K562 (cell line): ENCODE results near the gene PGGHG. TPM values are rescaled to one million over a fixed set of nuclear protein-coding genes. Genes with fewer than 3 reads are reported as not detected.
A peak's percentile ranks its signal among the peaks of the same experiment; 100 is the strongest.

Source experiments
- ATF1 ChIP-seq, 2 experiments: fragments of 450-650 bp in 1 of 2; IDR thresholded peaks; 2 replicates each; pipeline ENCODE4 v1.6.1; 2016; ENCODE audit warnings: missing compliant biosample characterization in 1 of 2, missing genetic modification characterization in 1 of 2
- CC2D1A ChIP-seq: fragments of 450-650 bp; IDR thresholded peaks from 2 replicates; pipeline ENCODE4 v1.6.1; 2017; ENCODE audit warnings: mild to moderate bottlenecking
- CHD4 ChIP-seq: fragments of 200-600 bp; sonication (generic); IDR thresholded peaks from 3 replicates; pipeline ENCODE4 v1.6.1; 2012; ENCODE audit warnings: low read depth, mild to moderate bottlenecking, mixed read lengths, low read length, inconsistent platforms; ENCODE audit not compliant: insufficient read depth, insufficient replicate concordance, poor library complexity, severe bottlenecking
- HDAC6 ChIP-seq: IDR thresholded peaks from 2 replicates; pipeline ENCODE4 v1.6.1; 2012; ENCODE audit warnings: low read depth, mild to moderate bottlenecking, control low read depth, inconsistent platforms, low read length, moderate library complexity
- HDGF ChIP-seq: fragments of 450-650 bp; IDR thresholded peaks from 2 replicates; pipeline ENCODE4 v1.6.1; 2016
- ID3 ChIP-seq, 2 experiments: fragments of 250-450 bp in 1 of 2; fragments of 450-650 bp in 1 of 2; sonication (Bioruptor Pico) in 1 of 2; IDR thresholded peaks; 2 replicates each; pipeline versions ENCODE4 v1.6.1 to v1.8.0; 2016 to 2021; ENCODE audit warnings: mild to moderate bottlenecking in 2 of 2, moderate library complexity in 2 of 2, missing compliant biosample characterization in 1 of 2, missing genetic modification characterization in 1 of 2
- JUNB ChIP-seq: fragments of 450-650 bp; formaldehyde crosslinking; conservative IDR thresholded peaks from 2 replicates; pipeline ENCODE4 v1.4.0; 2020; ENCODE audit warnings: mild to moderate bottlenecking
- KLF10 ChIP-seq: fragments of 250-450 bp; sonication (Bioruptor Pico); IDR thresholded peaks from 2 replicates; pipeline ENCODE4 v1.6.1; 2021; ENCODE audit warnings: matching md5 sums
- L3MBTL2 ChIP-seq: fragments of 450-650 bp; IDR thresholded peaks from 2 replicates; pipeline ENCODE4 v1.6.1; 2016; ENCODE audit warnings: mild to moderate bottlenecking, moderate library complexity
- MAX ChIP-seq: sonication (generic); formaldehyde crosslinking; IDR thresholded peaks from 2 replicates; pipeline ENCODE4 v1.9.0; 2022; ENCODE audit warnings: mild to moderate bottlenecking, missing genetic modification reagents
- NBN ChIP-seq: fragments of 450-650 bp; IDR thresholded peaks from 2 replicates; pipeline ENCODE4 v1.6.1; 2016; ENCODE audit warnings: low read depth, mild to moderate bottlenecking
- PCBP2 ChIP-seq: fragments of 200-400 bp; formaldehyde crosslinking; IDR thresholded peaks from 2 replicates; pipeline ENCODE4 v1.6.1; 2018; ENCODE audit warnings: low read length, low read depth, mild to moderate bottlenecking, moderate library complexity; ENCODE audit not compliant: poor library complexity, severe bottlenecking
- PTRF ChIP-seq: fragments of 450-650 bp; IDR thresholded peaks from 2 replicates; pipeline ENCODE4 v1.6.1; 2016; ENCODE audit warnings: mild to moderate bottlenecking, missing genetic modification characterization, missing compliant biosample characterization
- RBBP5 ChIP-seq: fragments of 200-600 bp; sonication (generic); IDR thresholded peaks from 2 replicates; pipeline ENCODE4 v1.6.1; 2012; ENCODE audit warnings: borderline replicate concordance, mild to moderate bottlenecking, low read length, control low read depth, inconsistent platforms; ENCODE audit not compliant: insufficient read depth, poor library complexity, severe bottlenecking
- RBFOX2 ChIP-seq: fragments of 200-400 bp; formaldehyde crosslinking; IDR thresholded peaks from 2 replicates; pipeline ENCODE4 v1.6.1; 2017; ENCODE audit warnings: low read depth, mild to moderate bottlenecking, low read length, moderate library complexity
- RNF2 ChIP-seq: sonication (generic); IDR thresholded peaks from 2 replicates; pipeline ENCODE4 v1.6.1; 2016
- SMAD3 ChIP-seq: fragments of 450-650 bp; formaldehyde crosslinking; conservative IDR thresholded peaks from 2 replicates; pipeline ENCODE4 v1.4.0; 2020; ENCODE audit warnings: mild to moderate bottlenecking
- SNRNP70 ChIP-seq: fragments of 200-400 bp; formaldehyde crosslinking; optimal IDR thresholded peaks from 2 replicates; pipeline ENCODE3; 2017; ENCODE audit warnings: low read depth, low read length
- SUPT5H ChIP-seq: fragments of 450-650 bp; IDR thresholded peaks from 2 replicates; pipeline ENCODE4 v1.6.1; 2016
- TCF7 ChIP-seq: sonication (generic); IDR thresholded peaks from 2 replicates; pipeline ENCODE4 v1.6.1; 2016; ENCODE audit warnings: antibody characterized with exemption, borderline replicate concordance
- TOE1 ChIP-seq, 2 experiments: fragments of 450-650 bp in 1 of 2; sonication (generic) in 1 of 2; formaldehyde crosslinking in 1 of 2; IDR thresholded peaks; 2 replicates each; pipeline versions ENCODE4 v1.7.1 to v1.8.0; 2016 to 2022; ENCODE audit warnings: borderline replicate concordance in 2 of 2, mild to moderate bottlenecking in 2 of 2, antibody characterized with exemption in 1 of 2, inconsistent platforms in 1 of 2, low read depth in 1 of 2, missing genetic modification reagents in 1 of 2, moderate library complexity in 1 of 2
- ZFP36 ChIP-seq: fragments of 150-350 bp; IDR thresholded peaks from 2 replicates; pipeline ENCODE4 v1.6.1; 2018; ENCODE audit warnings: low read length, low read depth; ENCODE audit not compliant: partially characterized antibody
- ZNF444 ChIP-seq: fragments of 250-450 bp; sonication (Bioruptor Pico); IDR thresholded peaks from 2 replicates; pipeline ENCODE4 v1.4.0; 2020; ENCODE audit warnings: mild to moderate bottlenecking, moderate library complexity
- polyA plus RNA-seq, 8 experiments: library from polyadenylated mRNA; depleted of rRNA in 4 of 8; stranded (reverse) in 5 of 8; unstranded in 3 of 8; fragments of >200 nt; fragmentation: Nextera tagmentation in 2 of 8; fragmentation: Illumina TruSeq in 1 of 8; extraction: Ambion mirVana in 2 of 8; extraction: Trizol in 1 of 8; gene quantifications; 2 replicates each; pipeline versions ENCODE4 v1.2.1 to v1.2.3, GENCODE V29; 2011 to 2014; ENCODE audit warnings: inconsistent platforms in 1 of 8, missing spikeins in 1 of 8
- total RNA-seq, 7 experiments: library from RNA; depleted of rRNA in 6 of 7; stranded (reverse); fragments of >200 nt in 6 of 7; fragmentation: Illumina TruSeq in 2 of 7; extraction: Trizol in 2 of 7; gene quantifications; 2 replicates each; pipeline versions ENCODE4 v1.2.1 to v1.2.3, GENCODE V29; 2011 to 2021; ENCODE audit warnings: low replicate concordance in 1 of 7
- TF ChIP-seq, protein P1 (sequence below): fragments of 200-800 bp; sonication (Bioruptor generic); IDR thresholded peaks from 2 replicates; pipeline ENCODE4 v1.6.1; 2017; ENCODE audit warnings: missing genetic modification characterization, missing compliant biosample characterization
- TF ChIP-seq, protein P2 (sequence below): sonication (generic); IDR thresholded peaks from 2 replicates; pipeline ENCODE4 v1.6.1; 2016

Gene PGGHG
- total and polyA plus RNA-seq, 9 of the 15 experiments (the other 6 are each of a cell fraction or from before 2014, with no cell fraction given): 0.38 to 85.1 (median 18.1) TPM

DNA sequence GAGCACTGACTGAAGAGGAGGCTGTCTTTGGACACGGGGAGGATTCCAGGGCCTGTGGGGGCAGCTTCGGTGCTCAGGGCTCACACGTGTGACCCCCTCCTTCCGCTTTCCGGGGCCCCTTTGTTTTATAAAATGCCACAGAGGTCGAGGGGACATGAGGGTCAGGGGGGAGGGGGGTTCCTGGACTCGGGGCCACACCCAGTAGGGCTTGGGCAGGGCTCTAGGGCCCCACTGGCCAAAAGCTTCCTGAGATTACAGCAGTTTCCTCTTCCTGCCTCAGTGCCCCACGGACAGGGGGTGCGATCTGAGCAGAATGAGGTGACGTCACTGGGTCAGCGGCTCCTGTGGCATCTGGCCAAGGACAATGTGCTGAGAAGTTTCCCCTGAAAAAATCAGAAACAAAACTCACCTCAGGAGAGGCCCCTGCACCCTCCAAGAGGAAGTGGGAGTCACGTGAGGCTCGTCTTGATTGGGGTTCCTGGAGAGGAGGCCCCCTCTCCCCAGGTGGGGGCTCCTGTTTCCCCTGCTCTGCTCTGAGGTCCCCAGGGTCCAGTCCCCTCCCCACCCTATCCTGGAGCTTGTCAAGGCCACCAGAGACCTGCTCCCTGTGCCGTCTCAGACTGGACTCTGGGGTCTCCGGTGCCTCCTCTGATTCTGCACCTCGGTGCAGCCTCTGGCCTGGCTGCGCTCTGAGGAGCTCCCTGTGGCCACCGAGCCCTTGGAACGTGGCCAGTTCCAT is 38.1 kb downstream of the PGGHG start (continued):
- TF ChIP-seq RBBP5 (peak; percentile 58), NBN (peak; percentile 14; the same call in 1 of the 2 replicates), ID3 (CRISPR knock-in tag; IDR thresholded peaks at IDR 0.05) (no peak), ID3 (tag; IDR thresholded peaks at IDR 0.05) (peak; percentile 59; the same call in 1 of the 2 replicates), PTRF (tag) (no peak), ZNF444 (CRISPR knock-in tag) (0 out of 2 replicates have a peak, but pooled peaks have one; percentile 49), KLF10 (CRISPR knock-in tag) (no peak), ATF1 (CRISPR knock-in tag; IDR thresholded peaks at IDR 0.05) (no peak), ATF1 (tag; IDR thresholded peaks at IDR 0.05) (peak; percentile 86), RBFOX2 (peak; percentile 56; the same call in 1 of the 2 replicates), JUNB (CRISPR knock-in tag) (peak; percentile 71), HDGF (peak; percentile 55; the same call in 1 of the 2 replicates), SNRNP70 (no peak), CHD4 (peak; percentile 23), HDAC6 (no peak), TOE1 (IDR thresholded peaks at IDR 0.05; ENCODE audit: borderline replicate concordance) (peak; percentile 92), TOE1 (CRISPR knock-in tag; IDR thresholded peaks at IDR 0.05; ENCODE audit: borderline replicate concordance, low read depth) (no peak), PCBP2 (no peak), SUPT5H (peak; percentile 38), SMAD3 (CRISPR knock-in tag) (0 out of 2 replicates have a peak, but pooled peaks have one; percentile 11), CC2D1A (0 out of 2 replicates have a peak, but pooled peaks have one; percentile 24), L3MBTL2 (peak; percentile 91), RNF2 (peak; percentile 31; the same call in 1 of the 2 replicates), TCF7 (no peak), MAX (CRISPR knock-in tag) (peak; percentile 34; the same call in 1 of the 2 replicates), ZFP36 (peak; percentile 6)
- TF ChIP-seq, protein P1, sequence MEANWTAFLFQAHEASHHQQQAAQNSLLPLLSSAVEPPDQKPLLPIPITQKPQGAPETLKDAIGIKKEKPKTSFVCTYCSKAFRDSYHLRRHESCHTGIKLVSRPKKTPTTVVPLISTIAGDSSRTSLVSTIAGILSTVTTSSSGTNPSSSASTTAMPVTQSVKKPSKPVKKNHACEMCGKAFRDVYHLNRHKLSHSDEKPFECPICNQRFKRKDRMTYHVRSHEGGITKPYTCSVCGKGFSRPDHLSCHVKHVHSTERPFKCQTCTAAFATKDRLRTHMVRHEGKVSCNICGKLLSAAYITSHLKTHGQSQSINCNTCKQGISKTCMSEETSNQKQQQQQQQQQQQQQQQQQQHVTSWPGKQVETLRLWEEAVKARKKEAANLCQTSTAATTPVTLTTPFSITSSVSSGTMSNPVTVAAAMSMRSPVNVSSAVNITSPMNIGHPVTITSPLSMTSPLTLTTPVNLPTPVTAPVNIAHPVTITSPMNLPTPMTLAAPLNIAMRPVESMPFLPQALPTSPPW (CRISPR knock-in tag): peak; percentile 53
- TF ChIP-seq, protein P2, sequence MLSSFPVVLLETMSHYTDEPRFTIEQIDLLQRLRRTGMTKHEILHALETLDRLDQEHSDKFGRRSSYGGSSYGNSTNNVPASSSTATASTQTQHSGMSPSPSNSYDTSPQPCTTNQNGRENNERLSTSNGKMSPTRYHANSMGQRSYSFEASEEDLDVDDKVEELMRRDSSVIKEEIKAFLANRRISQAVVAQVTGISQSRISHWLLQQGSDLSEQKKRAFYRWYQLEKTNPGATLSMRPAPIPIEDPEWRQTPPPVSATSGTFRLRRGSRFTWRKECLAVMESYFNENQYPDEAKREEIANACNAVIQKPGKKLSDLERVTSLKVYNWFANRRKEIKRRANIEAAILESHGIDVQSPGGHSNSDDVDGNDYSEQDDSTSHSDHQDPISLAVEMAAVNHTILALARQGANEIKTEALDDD: 0 out of 2 replicates have a peak, but pooled peaks have one; percentile 18
